Neural cell (in vitro differentiated cells): ENCODE measurements around the gene ATRAID. TPM values are rescaled to one million over a fixed set of nuclear protein-coding genes. Genes with fewer than 3 reads are reported as not detected.

Experiments
- H2AFZ ChIP-seq: fragments of 200-600, 300-800 bp; sonication (generic), shearing (Covaris generic); 2 replicates; pipeline ENCODE4 v1.6.0; 2014; ENCODE audit warnings: low read depth, mild to moderate bottlenecking, antibody characterized with exemption, low read length, moderate library complexity
- H3F3A ChIP-seq: fragments of 200-600 bp; shearing (Covaris generic); 2 replicates; pipeline ENCODE4 v1.6.1; 2016; ENCODE audit warnings: mild to moderate bottlenecking, moderate library complexity, mixed read lengths, antibody characterized with exemption, low read length; ENCODE audit not compliant: insufficient read depth, poor library complexity, severe bottlenecking
- H3K27ac ChIP-seq: fragments of 200-600, 300-800 bp; sonication (generic), shearing (Covaris generic); 2 replicates; pipeline ENCODE4 v1.5.1; 2014; ENCODE audit warnings: mild to moderate bottlenecking, low read length, moderate library complexity
- H3K27me3 ChIP-seq: fragments of 300-800, 200-600 bp; sonication (generic), shearing (Covaris generic); 2 replicates; pipeline ENCODE4 v1.6.0; 2014; ENCODE audit warnings: mild to moderate bottlenecking, low read depth, low read length, moderate library complexity; ENCODE audit not compliant: insufficient read depth
- H3K36me3 ChIP-seq: fragments of 300-800, 200-600 bp; sonication (generic), shearing (Covaris generic); 2 replicates; pipeline ENCODE4 v1.5.1; 2014; ENCODE audit warnings: mild to moderate bottlenecking, antibody characterized with exemption, low read length, moderate library complexity; ENCODE audit not compliant: insufficient read depth
- H3K4me2 ChIP-seq: fragments of 300-800, 200-600 bp; sonication (generic), shearing (Covaris generic); 2 replicates; pipeline ENCODE4 v1.6.0; 2014; ENCODE audit warnings: mild to moderate bottlenecking, low read length
- H3K4me3 ChIP-seq: fragments of 300-800, 200-600 bp; sonication (generic), shearing (Covaris generic); 2 replicates; pipeline ENCODE4 v1.5.1; 2014; ENCODE audit warnings: mild to moderate bottlenecking, low read length, moderate library complexity
- H3K79me2 ChIP-seq: fragments of 200-600 bp; shearing (Covaris generic); replicated peaks from 2 replicates; pipeline ENCODE4 v1.6.0; 2014; ENCODE audit warnings: mild to moderate bottlenecking, low read length, moderate library complexity; ENCODE audit not compliant: insufficient read depth
- H3K9ac ChIP-seq: fragments of 300-800, 200-600 bp; sonication (generic), shearing (Covaris generic); 2 replicates; pipeline ENCODE4 v1.6.1; 2016; ENCODE audit warnings: mild to moderate bottlenecking, low read length, mixed read lengths
- H3K9me2 ChIP-seq: fragments of 200-600 bp; shearing (Covaris generic); 2 replicates; pipeline ENCODE4 v1.6.1; 2016; ENCODE audit warnings: mild to moderate bottlenecking, low read length, mixed read lengths; ENCODE audit not compliant: insufficient read depth
- H3K9me3 ChIP-seq: fragments of 200-600, 300-800 bp; sonication (generic), shearing (Covaris generic); 2 replicates; pipeline ENCODE4 v1.6.1; 2016; ENCODE audit warnings: mild to moderate bottlenecking, mixed run types, low read length, moderate library complexity, mixed read lengths
- H4K20me1 ChIP-seq: fragments of 200-600 bp; shearing (Covaris generic); 2 replicates; pipeline ENCODE4 v1.6.1; 2016; ENCODE audit warnings: mild to moderate bottlenecking, mixed run types; ENCODE audit not compliant: insufficient read depth
- CTCF ChIP-seq: fragments of 450-650 bp; IDR thresholded peaks from 2 replicates; pipeline ENCODE4 v1.5.1; 2014; ENCODE audit warnings: antibody characterized with exemption, mild to moderate bottlenecking, moderate library complexity; ENCODE audit not compliant: poor library complexity, severe bottlenecking
- EP300 ChIP-seq: fragments of 450-650 bp; conservative IDR thresholded peaks from 2 replicates; pipeline ENCODE4 v1.6.1; 2014; ENCODE audit warnings: antibody characterized with exemption, mild to moderate bottlenecking, moderate library complexity; ENCODE audit not compliant: poor library complexity, severe bottlenecking
- EZH2 ChIP-seq: fragments of 200-600, 300-800 bp; shearing (Covaris generic), sonication (generic); IDR thresholded peaks from 2 replicates; pipeline ENCODE4 v1.6.1; 2014; ENCODE audit warnings: antibody characterized with exemption, low read length, borderline replicate concordance, mild to moderate bottlenecking; ENCODE audit not compliant: insufficient read depth, poor library complexity, severe bottlenecking
- MXI1 ChIP-seq: fragments of 450-650 bp; conservative IDR thresholded peaks from 2 replicates; pipeline ENCODE4 v1.6.1; 2014; ENCODE audit warnings: antibody characterized with exemption, mild to moderate bottlenecking; ENCODE audit not compliant: poor library complexity, severe bottlenecking
- POLR2AphosphoS5 ChIP-seq: IDR thresholded peaks from 2 replicates; pipeline ENCODE4 v1.6.1; 2012
- RAD21 ChIP-seq: fragments of 450-650 bp; conservative IDR thresholded peaks from 2 replicates; pipeline ENCODE4 v1.6.1; 2014; ENCODE audit warnings: antibody characterized with exemption, mild to moderate bottlenecking, moderate library complexity
- REST ChIP-seq: IDR thresholded peaks from 2 replicates; pipeline ENCODE4 v1.6.1; 2012; ENCODE audit warnings: borderline replicate concordance
- SMC3 ChIP-seq: fragments of 450-650 bp; conservative IDR thresholded peaks from 2 replicates; pipeline ENCODE4 v1.6.1; 2014; ENCODE audit warnings: antibody characterized with exemption, mild to moderate bottlenecking, moderate library complexity; ENCODE audit not compliant: poor library complexity
- TAF1 ChIP-seq: IDR thresholded peaks from 2 replicates; pipeline ENCODE4 v1.6.1; 2012; ENCODE audit warnings: low read depth
- polyA minus RNA-seq: library from RNA; depleted of rRNA, polyadenylated mRNA; stranded (reverse); fragments of >200 nt; gene quantifications from 2 replicates; pipeline ENCODE4 v1.2.3, GENCODE V29; 2014
- polyA plus RNA-seq: library from polyadenylated mRNA; depleted of rRNA; stranded (reverse); fragments of >200 nt; gene quantifications from 2 replicates; pipeline ENCODE4 v1.2.3, GENCODE V29; 2014

Gene ATRAID
- polyA plus RNA-seq (94.3 and 121 TPM in 2 replicates), polyA minus RNA-seq (51.3 and 52.3 TPM in 2 replicates)

- TF ChIP-seq POLR2AphosphoS5: peak; percentile 87
- peak; percentile 47 for TF ChIP-seq EP300
- no peak for TF ChIP-seq EZH2
- peak; percentile 97 for TF ChIP-seq TAF1
- peak; percentile 91 for TF ChIP-seq REST
- TF ChIP-seq MXI1: peak; percentile 73
- no peak for TF ChIP-seq SMC3
- TF ChIP-seq CTCF: peak; percentile 17
- TF ChIP-seq RAD21: no peak
- peak within 1 kb of the TSS; percentile 97 for H3K9ac ChIP-seq
- no peaks in the 10 kb centered on the region for H4K20me1 ChIP-seq
- H2AFZ ChIP-seq: peak within 1 kb of the TSS; percentile 92
- H3F3A ChIP-seq: peaks cover 10% of the 10 kb centered on the region
- H3K27ac ChIP-seq: peak within 1 kb of the TSS; percentile 95
- no peaks in the 10 kb centered on the region for H3K36me3 ChIP-seq
- no peaks in the 10 kb centered on the region for H3K27me3 ChIP-seq
- no peaks in the 10 kb centered on the region for H3K9me2 ChIP-seq
- peak within 1 kb of the TSS; percentile 86 for H3K4me2 ChIP-seq
- no peaks in the 10 kb centered on the region for H3K9me3 ChIP-seq
- H3K79me2 ChIP-seq: peaks cover 5% of the 10 kb centered on the region
- H3K4me3 ChIP-seq: peak within 1 kb of the TSS; percentile 96
These were observed at the start of gene ATRAID, which contains the start of gene SLC5A6 for GRCh38 chr2:27211943-27212625. ATRAID (plus strand) TSS chr2:27212041; CDS start chr2:27212369, 328 bp downstream. SLC5A6 (minus strand) TSS chr2:27212268; CDS start chr2:27207650, 4,618 bp downstream.

GRCh38 chr2:27162151-27163121, 49.4 kb upstream of the ATRAID start:
- Histone ChIP-seq H3K27ac (no peak overlapping the region), H3K4me2 (no peak overlapping the region), H3K9me3 (no peaks in the 10 kb centered on the region), H2AFZ (no peak overlapping the region), H4K20me1 (no peaks in the 10 kb centered on the region), H3F3A (no peaks in the 10 kb centered on the region), H3K9ac (no peak overlapping the region), H3K79me2 (no peaks in the 10 kb centered on the region), H3K27me3 (no peaks in the 10 kb centered on the region), H3K36me3 (no peaks in the 10 kb centered on the region), H3K4me3 (no peak overlapping the region), H3K9me2 (no peaks in the 10 kb centered on the region)
- TF ChIP-seq EP300: no peak
- TF ChIP-seq POLR2AphosphoS5: no peak
- no peak for TF ChIP-seq EZH2
- TF ChIP-seq TAF1: no peak
- no peak for TF ChIP-seq MXI1
- no peak for TF ChIP-seq REST
- TF ChIP-seq CTCF: no peak
- TF ChIP-seq RAD21: no peak
- no peak for TF ChIP-seq SMC3
